Measurements from ENCODE around the gene MSRB3. TPM values are rescaled to one million over a fixed set of nuclear protein-coding genes. Genes with fewer than 3 reads are reported as not detected.

MSRB3 gene
- total and polyA plus RNA-seq, 2 of the 8 experiments (the other 6 are each of a cell fraction or from before 2014, with no cell fraction given), result 0.32 to 1.2 TPM

- no peak overlapping the region for H3K9ac ChIP-seq (replicated peaks in 1 of 4; ENCODE audit: extremely low read depth in 1 of 4, low read depth in 3 of 4, low read length in 3 of 4)
- 86 to 100% methylated on average over 1 to 5 of the region's 5 CpGs for WGBS, 2 experiments (ENCODE audit: extremely low coverage in 1 of 2, insufficient coverage in 1 of 2, insufficient read length in 1 of 2, insufficient replicate concordance in 2 of 2, low coverage in 1 of 2, low lambda C conversion rate in 2 of 2, missing lambda C conversion rate in 1 of 2)
- POLR2A ChIA-PET (ENCODE audit: partially characterized antibody), result no interaction called here
- no peak for TF ChIP-seq BCL11A (IDR thresholded peaks at IDR 0.05; ENCODE audit: low read depth in 2 of 2, low read length in 2 of 2)
- TF ChIP-seq GABPA (IDR thresholded peaks at IDR 0.05; ENCODE audit: borderline replicate concordance, insufficient read depth, low read length), result no peak
- no peak for TF ChIP-seq MAX (IDR thresholded peaks at IDR 0.05)
- TF ChIP-seq CBX5 (IDR thresholded peaks at IDR 0.05; ENCODE audit: low read depth, low read length), result no peak
Measured at GRCh38 chr12:65333649-65334048, 55.2 kb downstream of the MSRB3 start.

More at GRCh38 chr12:65333649-65334048, 55.2 kb downstream of the MSRB3 start:
- Histone ChIP-seq H3K79me2 (ENCODE audit: control insufficient read depth in 1 of 2, insufficient read depth in 2 of 2, low read length in 2 of 2) (no peaks in the 10 kb centered on the region), H4K8ac (ENCODE audit: extremely low read depth, insufficient read depth, low read length) (no peak overlapping the region), H4K5ac (ENCODE audit: insufficient read length, low read depth, low read length) (no peak overlapping the region), H3K23ac (ENCODE audit: insufficient read length) (no peak overlapping the region), H3K9me3 (ENCODE audit: insufficient read depth in 2 of 2, low read depth in 1 of 2, low read length in 1 of 2) (no peaks in the 10 kb centered on the region), H2AK5ac (ENCODE audit: low read depth, low read length) (no peak overlapping the region), H2BK15ac (ENCODE audit: low read length) (no peak overlapping the region), H3K56ac (replicated peaks; ENCODE audit: insufficient read length, low read depth, low read length) (no peak overlapping the region), H3K4me2 (ENCODE audit: insufficient read depth in 1 of 2, low read depth in 2 of 2, low read length in 2 of 2) (no peak overlapping the region), H3K4ac (replicated peaks; ENCODE audit: insufficient read length, low read depth, low read length) (no peak overlapping the region), H3K4me3 (ENCODE audit: extremely low read depth in 1 of 4, insufficient read depth in 2 of 4, low read depth in 3 of 4, low read length in 4 of 4) (no peak overlapping the region), H3K14ac (ENCODE audit: insufficient read length) (no peak overlapping the region), H3K27me3 (replicated peaks in 1 of 4; ENCODE audit: control insufficient read depth in 3 of 4, extremely low read depth in 1 of 4, insufficient read depth in 3 of 4, low read length in 3 of 4) (no peaks in the 10 kb centered on the region), H4K20me1 (replicated peaks in 1 of 2; ENCODE audit: control insufficient read depth in 1 of 2, insufficient read depth in 2 of 2, low read length in 2 of 2) (no peaks in the 10 kb centered on the region), H2AFZ (ENCODE audit: low read length) (no peak overlapping the region), H3K18ac (ENCODE audit: extremely low read depth, low read length) (no peak overlapping the region), H3K23me2 (ENCODE audit: low read depth, low read length) (no peaks in the 10 kb centered on the region; the same call in 1 of the 2 replicates), H2BK20ac (ENCODE audit: low read length) (no peak overlapping the region), H3K4me1 (replicated peaks in 1 of 4; ENCODE audit: control insufficient read depth in 3 of 4, insufficient read depth in 4 of 4, low read length in 3 of 4) (no peaks in the 10 kb centered on the region; a peak in 1 of 7 replicates), H2BK5ac (ENCODE audit: low read depth, low read length) (no peak overlapping the region), H3K36me3 (ENCODE audit: control insufficient read depth in 2 of 4, insufficient read depth in 4 of 4, low read length in 3 of 4) (no peaks in the 10 kb centered on the region), H3K27ac (ENCODE audit: low read depth, low read length) (no peak overlapping the region), H2BK12ac (ENCODE audit: low read depth, low read length) (no peak overlapping the region), H4K91ac (replicated peaks; ENCODE audit: insufficient read length, low read length) (no peak overlapping the region), H2BK120ac (replicated peaks; ENCODE audit: low read depth, low read length) (no peak overlapping the region), H3K79me1 (ENCODE audit: low read depth, low read length) (no peaks in the 10 kb centered on the region)
- FAIRE-seq (no peak), DNase-seq (ENCODE audit: low read depth in 1 of 2, low spot score in 2 of 2) (no peak)
- CTCF ChIA-PET (ENCODE audit: partially characterized antibody), result interaction anchor here (0.9 kb wide), 1 partner anchor 269 kb away, joined by 4 read pairs; no protein-coding TSS in a partner anchor
